Gastroesophageal sphincter (tissue), 4 donors: ENCODE data around the gene WDR18. TPM values are rescaled to one million over a fixed set of nuclear protein-coding genes. Genes with fewer than 3 reads are reported as not detected.

ENCODE experiments used
- ATAC-seq: fragments of 150-250 bp; one replicate; pipeline ENCODE4 v1.9.1; 2016; ENCODE audit warnings: mild to moderate bottlenecking, moderate library complexity
- H3K27ac ChIP-seq, 4 donors: fragments of 200-600 bp; sonication (generic) in 3 of 4; 1 replicate in 3 of 4; 2 replicates in 1 of 4; pipeline ENCODE4 v1.5.1; 2016 to 2019
- H3K27me3 ChIP-seq: fragments of 200-600 bp; sonication (generic); one replicate; pipeline ENCODE4 v1.5.1; 2019
- H3K36me3 ChIP-seq, 2 donors: fragments of 200-600 bp; sonication (generic); one replicate each; pipeline ENCODE4 v1.5.1; 2019; ENCODE audit warnings: control low read depth in 1 of 2
- H3K4me1 ChIP-seq, 3 donors: fragments of 200-600 bp; sonication (generic); 1 replicate in 2 of 3; 2 replicates in 1 of 3; pipeline ENCODE4 v1.5.1; 2016 to 2019; ENCODE audit warnings: control low read depth in 2 of 3
- H3K4me3 ChIP-seq, 2 donors: fragments of 200-600 bp; sonication (generic); one replicate each; pipeline ENCODE4 v1.5.1; 2019; ENCODE audit warnings: mild to moderate bottlenecking in 1 of 2, moderate library complexity in 1 of 2
- H3K9me3 ChIP-seq, 3 donors: fragments of 200-600 bp; sonication (generic); one replicate each; pipeline ENCODE4 v1.5.1; 2017 to 2019; ENCODE audit warnings: control low read depth in 2 of 3
- EP300 ChIP-seq: sonication (generic); formaldehyde crosslinking; IDR thresholded peaks from one replicate; pipeline ENCODE4 v1.6.1; 2017; ENCODE audit warnings: antibody characterized with exemption, mild to moderate bottlenecking
- POLR2A ChIP-seq, 2 donors: fragments of 450-650 bp; IDR thresholded peaks; one replicate each; pipeline ENCODE4 v1.6.1; 2017; ENCODE audit warnings: antibody characterized with exemption in 2 of 2, mild to moderate bottlenecking in 2 of 2, moderate library complexity in 1 of 2
- POLR2AphosphoS5 ChIP-seq: sonication (generic); formaldehyde crosslinking; IDR thresholded peaks from one replicate; pipeline ENCODE4 v1.6.1; 2017; ENCODE audit warnings: antibody characterized with exemption
- WGBS, 2 donors: methylation state at CpG; one replicate each; pipeline ENCODE4 v1.1.5; 2018; ENCODE audit warnings: low coverage in 1 of 2; 5-methylcytosine and 5-hydroxymethylcytosine counted together
- small RNA-seq, 4 donors: library from RNA; depleted of rRNA; stranded (forward); fragments of <200 nt; gene quantifications; one replicate each; pipeline ENCODE3, GENCODE V24; 2016
- total RNA-seq, 4 donors: library from RNA; depleted of rRNA; stranded (reverse); fragments of >200 nt; gene quantifications; one replicate each; pipeline ENCODE4 v1.1.0, GENCODE V29; 2016
- TF ChIP-seq, protein P1 (sequence below), 4 experiments: fragments of 200-600 bp in 2 of 4; fragments of 450-650 bp in 2 of 4; sonication (generic) in 1 of 4; IDR thresholded peaks; one replicate each; pipeline ENCODE4 v1.5.1; 2017 to 2019; ENCODE audit warnings: antibody characterized with exemption in 4 of 4, mild to moderate bottlenecking in 2 of 4, moderate library complexity in 2 of 4

The WDR18 gene
- total RNA-seq, 4 donors from 2014 or later, result 7.2 to 43.9 (median 20.1) TPM

DNA sequence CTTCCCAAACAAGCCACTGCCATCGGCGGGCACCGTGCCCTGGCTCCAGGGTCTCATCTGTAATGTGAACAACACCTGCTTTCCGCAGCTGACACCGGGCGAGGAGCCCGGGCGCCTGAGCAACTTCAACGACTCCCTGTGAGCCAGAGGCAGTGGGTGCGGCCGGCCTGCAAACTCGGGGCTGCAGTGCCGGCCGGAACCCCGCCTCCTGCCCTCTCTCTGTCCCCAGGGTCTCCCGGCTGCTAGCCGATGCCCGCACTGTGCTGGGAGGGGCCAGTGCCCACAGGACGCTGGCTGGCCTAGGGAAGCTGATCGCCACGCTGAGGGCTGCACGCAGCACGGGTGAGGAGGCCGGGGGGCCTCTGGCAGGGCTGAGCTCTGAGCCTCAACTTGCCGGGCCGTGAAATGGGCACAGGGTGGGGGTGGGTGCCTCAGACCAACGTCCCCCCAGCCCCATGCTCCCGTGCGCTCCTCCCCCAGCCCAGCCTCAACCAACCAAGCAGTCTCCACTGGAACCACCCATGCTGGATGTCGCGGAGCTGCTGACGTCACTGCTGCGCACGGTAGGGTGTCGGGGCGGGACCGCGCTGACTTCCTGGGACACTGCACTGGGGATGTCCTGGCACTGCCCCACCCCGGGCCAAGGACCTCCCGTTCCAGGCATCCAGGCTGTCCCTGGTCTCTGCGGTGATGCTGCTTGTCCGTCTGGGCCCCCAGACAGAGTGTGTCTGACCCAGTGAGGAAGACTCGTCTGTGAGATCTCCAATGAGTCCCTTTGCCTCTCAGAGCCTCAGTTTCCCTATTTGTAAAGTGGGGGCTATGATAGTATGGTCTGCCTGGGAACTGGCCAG lies 57.9 kb downstream of the WDR18 start:
- H3K36me3 ChIP-seq, result peaks cover 0 to 18% of the 10 kb centered on the region in 2 donors
- H3K27me3 ChIP-seq, result peaks cover 6% of the 10 kb centered on the region
- H3K27ac ChIP-seq, result peak overlapping the region in 1 of 4 donors; percentile 45
- H3K4me1 ChIP-seq, result peaks cover 0 to 52% (median 20%) of the 10 kb centered on the region in 3 donors
- no peaks in the 10 kb centered on the region for H3K9me3 ChIP-seq
- no CpG with 5 or more reads among the region's 43 CpGs for WGBS, 2 donors
- TF ChIP-seq POLR2A (IDR thresholded peaks at IDR 0.05) (no peak), POLR2AphosphoS5 (no peak), EP300 (no peak)
- TF ChIP-seq, protein P1, sequence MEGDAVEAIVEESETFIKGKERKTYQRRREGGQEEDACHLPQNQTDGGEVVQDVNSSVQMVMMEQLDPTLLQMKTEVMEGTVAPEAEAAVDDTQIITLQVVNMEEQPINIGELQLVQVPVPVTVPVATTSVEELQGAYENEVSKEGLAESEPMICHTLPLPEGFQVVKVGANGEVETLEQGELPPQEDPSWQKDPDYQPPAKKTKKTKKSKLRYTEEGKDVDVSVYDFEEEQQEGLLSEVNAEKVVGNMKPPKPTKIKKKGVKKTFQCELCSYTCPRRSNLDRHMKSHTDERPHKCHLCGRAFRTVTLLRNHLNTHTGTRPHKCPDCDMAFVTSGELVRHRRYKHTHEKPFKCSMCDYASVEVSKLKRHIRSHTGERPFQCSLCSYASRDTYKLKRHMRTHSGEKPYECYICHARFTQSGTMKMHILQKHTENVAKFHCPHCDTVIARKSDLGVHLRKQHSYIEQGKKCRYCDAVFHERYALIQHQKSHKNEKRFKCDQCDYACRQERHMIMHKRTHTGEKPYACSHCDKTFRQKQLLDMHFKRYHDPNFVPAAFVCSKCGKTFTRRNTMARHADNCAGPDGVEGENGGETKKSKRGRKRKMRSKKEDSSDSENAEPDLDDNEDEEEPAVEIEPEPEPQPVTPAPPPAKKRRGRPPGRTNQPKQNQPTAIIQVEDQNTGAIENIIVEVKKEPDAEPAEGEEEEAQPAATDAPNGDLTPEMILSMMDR (IDR thresholded peaks at IDR 0.05), result no peak
- no peak for ATAC-seq
- peak overlapping the region in 1 of 2 donors; percentile 55 for H3K4me3 ChIP-seq

DNA sequence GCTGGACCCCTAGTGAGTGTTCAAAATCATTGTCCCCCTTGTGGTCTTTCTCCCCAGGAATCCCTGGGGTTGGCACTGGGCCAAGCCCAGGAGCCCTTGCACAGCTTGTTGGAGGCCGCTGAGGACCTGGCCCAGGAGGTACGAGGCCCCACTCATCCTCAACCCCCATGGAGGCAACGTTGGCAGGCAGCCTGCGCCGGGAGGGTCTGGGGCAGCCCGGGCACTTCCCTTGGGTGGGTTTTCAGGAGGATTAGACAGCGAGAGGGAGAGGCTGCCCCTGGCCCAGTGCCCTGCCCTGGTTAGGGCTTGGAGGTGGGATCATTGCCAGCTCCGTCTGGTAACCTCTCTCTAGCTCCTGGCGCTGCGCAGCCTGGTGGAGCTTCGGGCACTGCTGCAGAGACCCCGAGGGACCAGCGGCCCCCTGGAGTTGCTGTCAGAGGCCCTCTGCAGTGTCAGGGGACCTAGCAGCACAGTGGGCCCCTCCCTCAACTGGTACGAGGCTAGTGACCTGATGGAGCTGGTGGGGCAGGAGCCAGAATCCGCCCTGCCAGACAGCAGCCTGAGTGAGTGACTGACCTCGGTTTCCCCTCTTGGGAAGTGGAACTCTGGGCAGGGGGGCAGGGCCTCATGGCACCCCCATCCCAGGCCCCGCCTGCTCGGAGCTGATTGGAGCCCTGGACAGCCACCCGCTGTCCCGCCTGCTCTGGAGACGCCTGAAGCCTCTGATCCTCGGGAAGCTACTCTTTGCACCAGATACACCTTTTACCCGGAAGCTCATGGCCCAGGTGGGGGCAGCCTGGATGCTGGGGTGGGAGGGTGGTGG lies 58.8 kb downstream of the WDR18 start:
- 33% methylated on average over 3 of the region's 23 CpGs; no CpG with 5 or more reads in 1 of the 2 donors for WGBS, 2 donors
- peaks cover 6% of the 10 kb centered on the region for H3K27me3 ChIP-seq
- no peak for ATAC-seq
- H3K4me1 ChIP-seq, result peaks cover 0 to 52% (median 20%) of the 10 kb centered on the region in 3 donors
- H3K4me3 ChIP-seq, result no peak overlapping the region
- H3K27ac ChIP-seq, result no peak overlapping the region
- no peak for TF ChIP-seq POLR2AphosphoS5
- no peak for TF ChIP-seq POLR2A (IDR thresholded peaks at IDR 0.05)
- TF ChIP-seq EP300, result no peak
- TF ChIP-seq, protein P1 (IDR thresholded peaks at IDR 0.05), result no peak
- H3K36me3 ChIP-seq, result peaks cover 0 to 10% of the 10 kb centered on the region in 2 donors
- no peaks in the 10 kb centered on the region for H3K9me3 ChIP-seq

Small RNA genes within 50 kb of the gene (small RNA-seq; reads per million reads assigned to genes)
- 0 to 1.4 (median 0.37) reads per million in 4 donors for gene RNU6-2

Other genes starting within 250 kb of the WDR18 start
- gene MISP, start 233.2 kb upstream of the WDR18 start, total RNA-seq, result under 1 TPM in 1 of 4 donors, not detected in 3; 0.52 TPM
- gene PTBP1, start 186.9 kb upstream of the WDR18 start, total RNA-seq, result 10 to 100 TPM; 68.6 to 95.6 (median 79.3) TPM
- gene PLPPR3, start 162.4 kb upstream of the WDR18 start, total RNA-seq, result not detected
- gene AZU1, start 156.5 kb upstream of the WDR18 start, total RNA-seq, result under 1 TPM in 1 of 4 donors, not detected in 3; 0.40 TPM
- not detected for gene PRTN3, start 143.3 kb upstream of the WDR18 start, total RNA-seq
- 1 to 10 TPM in 3 of 4 donors, under 1 TPM in 1; 0.49 to 2.3 (median 1.7) TPM for gene ELANE, start 132.0 kb upstream of the WDR18 start, total RNA-seq
- 1,000 to 10,000 TPM in 1 of 4 donors, 100 to 1,000 TPM in 3; 229 to 1,118 (median 654) TPM for gene CFD, start 124.7 kb upstream of the WDR18 start, total RNA-seq
- gene MED16, start 91.2 kb upstream of the WDR18 start, total RNA-seq, result 10 to 100 TPM; 20.2 to 40.3 (median 28.1) TPM
- gene RNU6-9, start 90.9 kb upstream of the WDR18 start, total RNA-seq, result not detected
- 10 to 100 TPM; 23.7 to 44.9 (median 32.9) TPM for gene R3HDM4, start 71.1 kb upstream of the WDR18 start, total RNA-seq
- not detected for gene KISS1R, start 67.0 kb upstream of the WDR18 start, total RNA-seq
- 1 to 10 TPM; 3.6 to 6.2 (median 4.9) TPM for gene ARID3A, start 58.3 kb upstream of the WDR18 start, total RNA-seq
- not detected for gene GRIN3B, start 16.1 kb downstream of the WDR18 start, total RNA-seq
- 100 to 1,000 TPM; 146 to 179 (median 154) TPM for gene TMEM259, start 36.8 kb downstream of the WDR18 start, total RNA-seq
- gene RNU6-2, start 37.2 kb downstream of the WDR18 start, total RNA-seq, result not detected
- gene CNN2, start 42.3 kb downstream of the WDR18 start, total RNA-seq, result 100 to 1,000 TPM in 1 of 4 donors, 10 to 100 TPM in 3; 52.9 to 103 (median 75.2) TPM
- 10 to 100 TPM in 1 of 4 donors, 1 to 10 TPM in 3; 3.9 to 14.3 (median 6.4) TPM for gene ABCA7, start 55.8 kb downstream of the WDR18 start, total RNA-seq
- gene ARHGAP45, start 82.8 kb downstream of the WDR18 start, total RNA-seq, result 10 to 100 TPM in 3 of 4 donors, 1 to 10 TPM in 1; 9.5 to 29.8 (median 14.6) TPM
- 100 to 1,000 TPM; 117 to 228 (median 150) TPM for gene POLR2E, start 111.0 kb downstream of the WDR18 start, total RNA-seq
- 100 to 1,000 TPM; 311 to 452 (median 349) TPM for gene GPX4, start 119.6 kb downstream of the WDR18 start, total RNA-seq
- gene SBNO2, start 189.9 kb downstream of the WDR18 start, total RNA-seq, result 10 to 100 TPM; 14.9 to 67.2 (median 20.9) TPM
- 10 to 100 TPM; 56.8 to 80.7 (median 60.9) TPM for gene STK11, start 221.4 kb downstream of the WDR18 start, total RNA-seq